ENCODE measurements around the gene OGN. TPM values are rescaled to one million over a fixed set of nuclear protein-coding genes. Genes with fewer than 3 reads are reported as not detected.
A peak's percentile ranks its signal among the peaks of the same experiment; 100 is the strongest.
"Not testable (repeated sequence)": the region's sequence is repeated elsewhere in the genome, so short reads cannot be mapped to it uniquely, and the experiment has no call there.

The OGN gene
- not detected in 2 replicates for total RNA-seq (2014; rRNA removed; shearing (Covaris generic))
- polyA plus RNA-seq (2015; cell fraction: cytosol; rRNA removed), result 0.08 TPM in 1 of 2 replicates, not detected in the other
- not detected in 2 replicates for polyA plus RNA-seq (2015; cell fraction: nucleus; rRNA removed)

GRCh38 chr9:92404042-92404836 is at the start of gene OGN:
Gene OGN, minus strand, starts transcription at chr9:92404578. Its CDS starts 1,171 bp downstream, at chr9:92403407.
- no peak for DNase-seq (ENCODE audit: low read depth)

- DNase-seq (ENCODE audit: low read depth), result peak; percentile 21
Observed at GRCh38 chr9:92446536-92446935, 42.2 kb upstream of the OGN start.

- no peak for DNase-seq (ENCODE audit: low read depth)
Observed at GRCh38 chr9:92444841-92445240, 40.5 kb upstream of the OGN start.

- DNase-seq (ENCODE audit: low read depth), result no peak
Observed at GRCh38 chr9:92440751-92441046, 36.3 kb upstream of the OGN start.

DNA sequence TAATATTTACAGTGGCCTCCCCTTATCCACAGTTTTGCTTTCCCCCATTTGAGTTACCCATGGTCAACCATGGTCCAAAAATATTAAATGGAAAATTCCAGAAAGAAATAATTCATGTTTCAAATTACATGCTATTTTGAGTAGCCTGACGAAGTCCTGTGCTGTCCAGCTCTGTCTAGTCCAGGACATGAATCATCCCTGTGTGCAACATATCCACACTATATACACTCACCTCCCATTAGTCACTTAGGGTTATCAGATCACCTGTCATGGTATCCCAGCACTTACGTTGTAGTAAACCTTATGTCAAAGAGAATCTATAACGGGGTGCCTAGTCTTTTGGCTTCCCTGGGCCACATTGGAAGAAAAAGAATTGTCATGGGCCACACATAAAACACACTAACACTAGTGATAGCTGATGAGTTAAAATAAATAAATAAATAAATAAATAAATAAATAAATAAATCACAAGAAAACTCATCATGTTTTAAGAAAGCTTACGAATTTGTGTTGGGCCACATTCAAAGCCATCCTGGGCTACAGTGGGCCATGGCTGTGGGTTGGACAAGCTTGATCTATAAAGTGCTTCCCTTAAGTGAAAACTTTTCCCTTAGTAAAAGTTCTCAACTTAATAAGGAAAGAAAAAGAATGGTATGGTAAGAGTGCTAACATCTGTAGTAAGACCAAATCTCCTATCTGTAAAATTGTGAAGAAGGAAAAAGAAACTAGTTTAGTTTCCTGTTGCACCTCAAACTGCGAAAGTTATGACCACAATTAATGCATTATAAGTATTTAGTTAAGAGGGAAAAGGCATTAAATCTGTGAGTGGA is 35.8 kb upstream of the OGN start:
- peak; percentile 82 for DNase-seq (ENCODE audit: low read depth)

- no peak for DNase-seq (ENCODE audit: low read depth)
Observed at GRCh38 chr9:92438900-92439526, 34.6 kb upstream of the OGN start.

- DNase-seq (ENCODE audit: low read depth), result no peak
Observed at GRCh38 chr9:92435263-92435662, 30.9 kb upstream of the OGN start.

DNA sequence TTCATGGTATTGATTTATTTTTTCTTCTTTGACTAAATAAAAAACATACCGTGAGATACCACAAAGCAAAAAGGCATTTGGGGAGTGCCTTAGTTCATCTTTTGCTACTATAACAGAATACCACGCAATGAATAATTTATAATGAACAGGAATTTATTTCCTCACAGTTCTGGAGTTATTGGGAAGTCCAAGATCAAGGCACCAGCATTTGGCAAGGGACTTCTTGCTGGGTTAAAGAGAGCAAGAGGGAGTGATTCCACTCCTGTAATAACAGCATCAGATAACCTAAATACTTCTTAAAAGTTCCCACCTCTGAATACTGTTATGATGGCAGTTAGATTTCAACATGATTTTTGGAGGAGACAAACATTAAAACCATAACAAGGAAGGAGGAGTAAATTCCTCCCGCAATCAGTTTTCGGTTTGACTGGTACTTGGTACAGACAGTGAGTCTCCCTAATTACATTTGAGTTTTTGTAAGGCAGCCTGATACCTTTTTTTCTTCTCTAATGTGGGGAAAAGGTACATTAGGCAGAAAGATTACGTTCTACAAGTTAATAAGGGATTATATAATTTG is 28.7 kb upstream of the OGN start:
- no peak for DNase-seq (ENCODE audit: low read depth)

DNA sequence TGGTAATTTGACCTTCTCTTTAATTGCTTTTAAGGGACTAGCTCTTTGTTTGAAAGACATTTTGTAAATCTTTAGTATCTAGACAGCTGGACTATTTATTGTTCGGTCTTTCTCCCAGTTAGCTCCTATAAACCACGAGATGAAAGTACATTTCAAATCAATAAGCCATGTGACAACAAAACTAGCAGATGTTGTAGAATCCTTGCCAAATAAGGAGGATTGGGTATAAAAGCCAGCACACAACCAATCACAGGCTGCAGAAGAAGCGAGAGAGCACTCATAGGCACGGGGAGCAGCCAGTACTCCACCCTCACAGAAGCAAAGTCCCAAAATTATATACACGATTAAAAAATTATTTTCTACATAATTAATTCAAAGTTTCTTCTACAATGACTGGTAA is 28.0 kb upstream of the OGN start:
- no peak for DNase-seq (ENCODE audit: low read depth)

GRCh38 chr9:92429836-92430235 is 25.5 kb upstream of the OGN start:
- no peak for DNase-seq (ENCODE audit: low read depth)

- no peak for DNase-seq (ENCODE audit: low read depth)
Observed at GRCh38 chr9:92426501-92427145, 22.2 kb upstream of the OGN start.

DNA sequence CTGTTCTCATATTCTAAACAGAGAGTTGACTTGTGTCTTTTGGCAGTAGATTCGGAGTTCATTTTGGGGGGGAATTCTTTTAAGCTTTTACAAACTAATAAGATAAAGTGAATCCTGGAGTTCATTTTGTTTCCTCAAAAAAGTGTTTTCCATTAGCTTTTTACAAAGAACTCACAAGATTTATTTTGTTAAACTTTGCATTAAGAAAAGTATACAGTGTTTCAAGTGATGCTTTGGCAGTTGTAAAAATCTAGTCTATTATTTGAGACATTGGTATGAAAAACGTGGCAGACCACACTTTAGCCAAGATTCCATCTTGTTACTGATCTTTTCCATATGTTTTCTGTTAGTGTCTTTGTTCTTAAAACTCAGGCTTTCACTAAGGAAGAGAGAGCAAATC is 21.1 kb upstream of the OGN start:
- no peak for DNase-seq (ENCODE audit: low read depth)

GRCh38 chr9:92424340-92424739 is 20.0 kb upstream of the OGN start, which contains the start of gene OMD:
Gene OMD, minus strand, starts transcription at chr9:92424471. Its CDS starts 6,913 bp downstream, at chr9:92417558.
- no peak for DNase-seq (ENCODE audit: low read depth)

DNA sequence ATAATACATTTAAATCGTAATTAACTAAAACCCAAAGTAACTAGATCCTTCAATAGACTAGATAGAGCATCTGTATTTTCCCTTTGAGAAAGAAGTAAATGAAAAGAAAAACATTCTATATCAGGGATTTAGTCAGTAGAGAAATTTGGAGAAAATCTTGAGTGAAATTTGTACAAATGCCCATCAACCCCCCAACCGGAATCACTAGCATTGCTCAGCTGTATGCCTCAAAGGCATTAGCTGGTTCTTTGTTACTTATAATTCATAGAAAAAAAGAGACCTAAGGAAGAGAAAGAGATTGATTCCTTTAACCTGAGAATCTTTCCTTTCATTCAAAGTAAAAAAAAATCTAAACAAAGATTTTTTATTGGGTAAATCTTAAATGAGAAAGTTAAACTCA is 19.2 kb upstream of the OGN start:
- no peak for DNase-seq (ENCODE audit: low read depth)

DNA sequence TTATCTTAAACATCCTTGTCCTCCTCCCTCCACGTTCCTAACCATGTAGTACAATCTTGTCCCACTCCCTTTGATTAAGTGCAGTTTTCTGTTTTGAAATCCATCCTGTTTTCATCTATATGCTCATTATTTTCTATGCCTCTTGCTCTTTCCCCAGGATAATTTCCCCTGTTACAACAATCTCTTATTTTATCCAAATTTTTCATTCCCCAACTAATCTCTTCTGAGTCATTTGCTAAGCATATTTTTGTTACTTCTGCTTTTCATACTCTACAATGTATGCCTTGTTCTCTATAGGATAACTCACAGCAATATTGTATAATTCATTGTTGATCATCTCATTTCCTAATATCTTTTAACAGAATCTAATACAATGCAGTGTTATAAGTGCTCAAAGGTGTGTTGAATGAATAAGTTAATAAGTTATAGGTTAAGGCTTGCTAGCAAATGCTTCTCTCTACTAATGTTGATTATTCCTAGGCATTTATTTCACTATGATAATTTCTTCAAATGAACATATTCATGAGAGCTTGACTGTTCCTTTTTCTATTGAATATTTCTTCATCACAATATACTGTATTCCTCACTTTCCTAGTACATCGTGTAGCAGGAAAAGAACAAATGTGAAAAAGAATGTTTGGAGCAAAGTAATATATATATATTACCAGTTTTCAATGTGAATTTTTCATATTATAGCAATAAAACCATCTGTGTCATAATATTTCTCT is 18.4 kb upstream of the OGN start:
- DNase-seq (ENCODE audit: low read depth), result no peak

- no peak for DNase-seq (ENCODE audit: low read depth)
Observed at GRCh38 chr9:92414566-92414965, 10.2 kb upstream of the OGN start.

DNA sequence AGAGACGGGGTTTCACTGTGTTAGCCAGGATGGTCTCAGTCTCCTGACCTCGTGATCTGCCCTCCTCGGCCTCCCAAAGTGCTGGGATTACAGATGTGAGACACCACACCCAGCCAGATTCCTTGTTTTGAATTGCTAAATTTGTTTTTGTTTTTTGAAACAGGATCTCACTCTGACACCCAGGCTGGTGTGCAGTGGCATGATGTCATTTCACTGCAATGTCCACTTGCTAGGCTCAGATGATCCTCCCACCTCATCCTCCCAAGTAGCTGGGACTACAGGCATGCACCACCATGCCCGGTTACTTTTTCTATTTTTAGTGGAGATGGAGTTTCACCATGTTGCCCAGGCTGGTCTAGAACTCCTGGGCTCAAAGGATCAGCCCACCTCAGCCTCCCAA is 6.8 kb upstream of the OGN start:
- not testable (repeated sequence) for DNase-seq (ENCODE audit: low read depth)

DNA sequence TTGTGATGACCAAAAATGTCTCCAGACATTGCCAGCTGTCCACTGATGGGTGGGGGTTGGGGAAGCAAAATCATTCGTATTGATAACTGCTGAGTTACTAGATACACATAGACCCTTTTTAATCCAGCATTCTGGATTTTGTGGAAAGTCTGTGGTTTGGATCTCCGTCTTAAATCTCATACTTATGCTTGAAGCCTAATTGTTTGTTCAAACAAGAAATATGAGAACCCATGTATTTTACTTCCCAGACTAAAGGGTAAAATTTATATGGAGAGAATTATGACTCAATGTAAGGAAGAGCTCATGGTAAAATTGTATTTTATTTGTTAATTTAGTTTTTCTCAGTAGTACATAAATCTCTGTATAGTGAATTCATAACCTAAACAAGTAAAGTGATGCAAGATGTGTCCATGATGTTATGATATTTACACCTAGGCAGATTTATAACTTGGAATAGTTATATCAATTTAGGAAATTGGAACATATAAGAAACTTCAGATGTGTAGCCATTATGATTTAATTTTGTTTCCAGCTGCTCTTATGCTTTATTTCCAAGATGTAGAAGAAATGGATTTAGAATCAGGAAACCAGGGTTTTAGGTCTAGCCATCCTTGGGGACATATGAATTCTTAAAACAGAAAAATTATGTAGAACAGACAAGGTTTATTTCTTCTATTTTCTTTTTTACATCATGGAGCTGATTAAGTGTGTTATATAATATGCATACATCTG is 4.5 kb upstream of the OGN start:
- DNase-seq (ENCODE audit: low read depth), result no peak

GRCh38 chr9:92407818-92408217 is 3.4 kb upstream of the OGN start:
- DNase-seq (ENCODE audit: low read depth), result no peak

DNA sequence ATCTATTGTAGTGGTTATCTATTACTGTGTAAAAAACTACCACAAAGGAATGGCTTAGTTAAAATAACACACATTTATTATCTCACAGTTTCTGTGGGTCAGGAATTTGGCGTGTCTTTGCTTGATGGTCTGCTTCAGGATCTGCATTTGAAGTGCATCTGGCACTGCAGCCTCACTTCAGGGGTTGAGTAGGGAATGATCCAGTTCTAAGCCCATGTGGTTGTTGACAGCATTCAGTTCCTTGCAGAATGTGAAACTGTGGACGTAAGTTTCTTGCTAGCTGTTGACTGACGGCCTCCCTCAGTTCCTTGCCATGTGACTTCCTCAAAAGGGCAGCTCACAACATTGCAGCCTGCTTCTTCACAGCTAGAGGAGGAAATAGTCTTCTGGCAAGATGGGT is 2.1 kb upstream of the OGN start:
- no peak for DNase-seq (ENCODE audit: low read depth)
